Putamen (tissue), 1 donor: ENCODE measurements around the gene GNAS-AS1.

Source experiments
- DNase-seq: peaks from one replicate; pipeline ENCODE4 v3.0.0-alpha.2; 2016; ENCODE audit warnings: low spot score

GNAS-AS1 gene

DNA sequence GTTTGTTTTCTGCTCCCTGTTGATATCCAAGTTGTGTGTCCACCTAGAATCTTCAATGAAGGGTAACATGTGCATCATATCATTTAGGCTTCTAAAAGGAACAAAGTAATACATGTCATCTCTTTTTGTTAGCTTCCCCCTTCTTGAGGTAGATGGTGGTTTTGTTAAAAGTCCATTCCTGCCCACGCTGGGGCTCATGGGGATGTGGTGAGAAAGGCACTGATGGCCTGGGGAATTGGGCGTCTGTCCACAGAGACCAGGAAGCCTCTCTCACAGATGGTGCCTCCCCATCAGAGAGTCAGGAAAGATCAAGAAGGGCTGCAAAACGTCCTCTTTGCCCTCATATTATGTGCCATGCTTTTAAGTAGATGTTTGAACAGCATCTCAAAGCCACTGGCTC lies 34.3 kb upstream of the GNAS-AS1 start:
- DNase-seq, result no peak

DNA sequence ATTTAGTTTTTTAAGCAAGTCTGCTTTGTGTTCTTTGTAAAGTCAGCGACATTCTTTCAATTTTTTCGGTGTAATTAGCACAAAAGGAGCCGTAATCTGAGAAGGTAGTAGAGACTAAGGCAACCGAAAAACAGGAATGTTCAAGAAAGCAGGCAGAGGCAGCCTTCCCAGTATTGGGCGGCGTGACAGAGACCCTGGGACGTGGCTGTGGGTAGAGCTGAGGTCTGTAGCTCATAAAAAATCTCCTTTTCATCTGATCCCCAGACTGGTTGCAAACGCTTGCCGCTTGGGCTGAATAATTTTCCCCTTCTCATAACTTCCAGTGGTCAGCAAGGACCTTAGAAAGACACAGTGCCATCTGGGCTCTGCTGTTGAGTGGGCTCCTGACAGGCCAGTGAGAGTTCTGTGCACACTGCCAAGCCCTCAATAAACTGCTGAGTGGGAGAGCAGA lies 32.6 kb upstream of the GNAS-AS1 start:
- DNase-seq, result no peak

DNA sequence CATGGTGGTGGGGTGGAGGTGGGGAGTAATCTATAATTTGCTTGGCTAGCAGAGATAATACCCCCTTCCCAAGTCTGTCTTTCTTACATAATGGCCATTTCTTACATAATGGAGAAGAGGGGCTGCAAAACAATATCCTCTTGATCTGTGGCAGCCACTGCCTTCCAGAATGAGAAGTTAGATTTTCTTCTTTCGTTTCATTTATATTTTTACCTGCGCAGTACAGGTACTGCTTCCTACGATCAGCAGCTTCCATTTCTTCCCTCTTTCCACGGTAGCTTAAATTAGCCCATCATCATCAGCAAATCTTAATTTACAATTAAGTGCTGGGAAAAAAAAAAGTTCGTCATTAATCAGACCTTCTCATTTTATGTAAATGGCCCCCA lies 32.0 kb upstream of the GNAS-AS1 start:
- no peak for DNase-seq

DNA sequence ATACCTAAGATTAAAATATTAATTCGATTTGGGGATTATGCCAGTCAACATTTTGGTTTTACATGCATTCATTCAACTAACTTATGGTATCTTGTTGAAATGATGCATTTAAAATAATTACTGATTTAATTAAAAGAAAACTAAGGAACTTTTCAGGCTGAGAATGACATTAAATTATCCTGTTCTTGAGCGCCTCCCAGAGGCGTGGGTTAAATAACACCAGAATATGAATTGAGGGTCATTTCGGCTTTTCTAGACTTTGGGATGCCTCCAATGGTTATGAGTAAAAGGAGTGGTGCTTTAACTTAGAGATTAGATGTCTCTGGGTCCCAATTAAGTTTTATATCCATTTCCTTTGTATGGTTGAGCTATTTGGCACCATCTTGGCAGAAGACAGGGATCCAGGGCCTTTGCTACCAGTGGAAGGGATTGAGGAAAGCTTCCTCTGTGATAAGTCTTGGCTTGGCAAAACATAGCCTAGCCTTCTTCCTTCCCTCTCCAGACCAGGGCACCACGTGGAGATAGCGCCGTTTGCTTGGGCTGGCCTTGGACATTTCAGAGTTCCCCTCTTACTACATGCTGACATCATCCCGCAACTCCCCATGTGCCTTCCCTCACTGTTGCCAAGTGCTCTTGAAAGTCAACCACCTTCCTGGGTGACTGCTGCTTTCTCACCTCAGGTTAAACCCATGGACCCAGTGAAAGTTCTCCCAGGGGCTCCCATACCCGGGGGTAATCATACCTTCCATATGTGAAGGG lies 30.5 kb upstream of the GNAS-AS1 start:
- no peak for DNase-seq

DNA sequence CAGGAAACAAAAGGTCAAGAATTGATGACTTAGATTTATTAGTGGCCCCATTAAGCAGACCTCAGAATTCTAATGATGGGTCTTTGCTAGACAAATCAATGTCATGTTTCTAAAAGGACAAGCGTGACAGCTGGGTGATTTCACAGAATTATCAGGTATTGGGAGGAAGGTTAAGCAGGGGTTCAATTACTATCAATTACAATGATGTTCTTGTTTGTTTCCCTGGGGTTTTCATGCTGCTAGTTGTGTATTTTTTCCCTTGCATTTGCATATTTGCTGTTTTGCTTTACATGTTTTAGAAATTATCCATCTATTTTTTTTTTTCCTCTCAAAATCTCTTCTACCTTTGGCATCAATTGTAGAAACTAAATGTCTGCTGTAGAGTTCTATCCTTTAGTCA lies 29.7 kb upstream of the GNAS-AS1 start:
- DNase-seq, result no peak

DNA sequence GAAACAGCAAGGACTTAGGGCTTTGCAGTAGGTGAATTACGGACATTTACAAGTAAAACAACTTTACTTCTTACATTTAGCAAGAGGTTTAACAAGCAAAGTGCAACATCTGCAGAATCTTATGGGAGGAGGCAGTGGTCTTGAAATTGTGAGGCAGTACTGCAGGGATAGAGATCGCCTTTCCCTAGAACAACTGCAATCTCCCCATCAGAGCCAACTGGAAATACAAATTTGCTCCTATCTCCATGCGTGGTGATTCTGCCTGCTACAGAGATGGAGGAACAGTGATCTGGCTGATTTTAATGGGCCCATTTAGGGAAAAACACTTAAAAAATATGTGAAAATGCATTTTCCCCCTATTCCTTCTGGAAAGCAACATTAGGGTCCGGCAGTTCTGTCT lies 27.7 kb upstream of the GNAS-AS1 start:
- no peak for DNase-seq

DNA sequence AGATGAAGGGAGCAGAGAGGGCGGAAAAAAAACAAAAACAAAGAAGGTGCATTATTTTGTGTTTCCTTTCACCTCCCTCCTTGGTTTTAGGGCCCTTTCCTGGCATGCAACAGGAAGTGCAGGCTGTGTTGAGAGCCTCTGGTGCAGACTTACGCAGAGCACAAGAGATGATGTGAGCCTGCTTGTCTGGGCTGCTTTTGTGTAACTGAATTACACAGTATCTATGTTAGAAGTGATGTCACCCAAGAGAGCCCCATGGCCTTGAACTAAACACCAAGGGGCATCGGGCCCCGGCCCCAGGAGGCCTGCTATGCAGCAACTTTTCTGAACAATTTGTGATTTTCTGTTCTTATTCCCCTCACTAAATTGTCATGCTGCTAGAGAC lies 27.3 kb upstream of the GNAS-AS1 start:
- DNase-seq, result no peak

DNA sequence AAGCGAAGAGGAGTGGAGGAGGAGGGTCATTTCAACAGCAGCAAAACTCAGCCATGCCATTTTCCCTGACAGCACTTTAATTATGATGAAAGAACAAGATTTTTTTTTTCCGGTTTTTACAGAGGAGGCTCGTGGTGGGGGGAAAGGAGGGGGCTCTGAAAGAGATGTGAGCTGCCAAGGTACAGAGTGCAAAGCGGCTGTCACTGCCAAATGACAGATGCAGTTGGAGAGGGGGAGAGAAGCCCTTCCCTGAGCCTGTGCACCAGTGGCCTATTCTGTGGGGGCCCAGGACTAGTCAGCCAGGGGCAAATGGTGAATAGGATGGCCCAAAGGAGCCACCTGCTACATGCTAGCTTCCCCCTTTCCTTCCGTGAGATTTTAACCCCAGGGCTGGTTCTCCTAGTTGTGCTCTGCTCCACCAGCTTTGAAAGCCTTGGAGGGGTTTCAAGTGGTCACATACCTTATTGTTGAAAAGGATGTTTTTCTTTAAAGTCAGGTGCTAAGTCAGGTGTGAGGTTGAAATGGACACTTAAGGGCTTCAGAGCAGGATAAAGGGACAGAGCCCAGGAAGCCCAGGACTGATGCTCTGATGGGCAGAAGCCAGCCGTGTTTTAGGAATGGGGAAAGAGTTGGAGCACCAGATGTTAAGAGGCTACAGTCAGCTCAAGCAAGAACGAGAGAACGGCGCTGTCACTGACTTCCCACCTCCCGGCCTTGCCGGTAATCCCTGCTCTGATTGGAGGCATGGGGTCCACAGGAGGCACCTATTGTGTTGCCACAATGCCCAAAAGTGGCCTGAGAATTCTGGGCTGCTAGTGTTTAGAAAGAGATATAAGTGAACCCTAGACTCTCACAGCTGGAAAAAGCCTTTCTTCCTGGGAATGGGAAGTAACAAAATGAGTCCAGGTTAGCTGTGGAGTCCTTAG lies 26.6 kb upstream of the GNAS-AS1 start:
- DNase-seq, result no peak

DNA sequence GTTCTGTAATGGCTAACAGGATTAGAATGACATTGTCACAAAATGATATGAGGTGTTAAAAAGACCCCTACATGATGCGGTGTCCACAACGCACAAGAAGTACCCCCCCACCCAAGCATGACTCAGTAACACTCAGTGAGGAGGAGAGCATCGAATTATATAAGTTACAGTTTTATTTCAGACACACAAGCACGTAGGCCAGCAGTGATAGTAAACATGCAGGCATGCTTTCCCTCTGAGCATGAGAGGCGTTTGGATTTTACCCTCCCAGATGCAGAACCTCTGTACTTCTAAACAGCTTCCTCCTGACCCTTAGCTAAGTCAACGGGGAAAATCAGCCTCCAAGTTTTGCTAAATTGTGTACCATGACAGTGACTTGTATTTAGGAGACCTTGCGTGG lies 25.7 kb upstream of the GNAS-AS1 start:
- DNase-seq, result no peak

DNA sequence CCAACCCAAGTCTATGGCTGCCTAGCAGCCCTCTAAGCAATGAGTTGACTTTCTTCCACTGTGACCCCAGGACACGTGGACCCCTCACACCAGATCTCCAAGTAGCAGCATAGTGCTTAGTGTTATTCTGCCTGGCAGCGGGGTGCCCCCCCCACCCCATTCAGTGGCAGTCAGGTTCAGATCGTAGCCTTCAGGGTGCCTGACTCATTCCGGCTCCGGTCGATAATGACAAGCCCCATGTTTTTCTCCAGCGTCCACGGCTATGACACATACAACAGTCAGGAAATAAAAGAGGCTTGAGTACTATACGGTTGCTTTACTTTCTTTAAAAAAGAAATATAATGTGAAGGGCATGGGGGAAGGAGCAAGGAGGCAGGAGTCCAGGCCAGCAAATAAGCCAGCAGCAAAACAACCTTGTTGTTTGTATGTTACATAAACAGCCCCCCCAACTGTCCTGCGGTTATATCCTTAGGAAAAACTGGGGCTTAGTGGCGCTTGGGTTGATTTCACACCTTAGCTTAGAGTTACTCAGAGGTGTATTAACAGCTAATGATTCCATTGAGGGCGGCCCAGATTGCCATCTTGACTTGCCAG lies 24.9 kb upstream of the GNAS-AS1 start:
- no peak for DNase-seq

DNA sequence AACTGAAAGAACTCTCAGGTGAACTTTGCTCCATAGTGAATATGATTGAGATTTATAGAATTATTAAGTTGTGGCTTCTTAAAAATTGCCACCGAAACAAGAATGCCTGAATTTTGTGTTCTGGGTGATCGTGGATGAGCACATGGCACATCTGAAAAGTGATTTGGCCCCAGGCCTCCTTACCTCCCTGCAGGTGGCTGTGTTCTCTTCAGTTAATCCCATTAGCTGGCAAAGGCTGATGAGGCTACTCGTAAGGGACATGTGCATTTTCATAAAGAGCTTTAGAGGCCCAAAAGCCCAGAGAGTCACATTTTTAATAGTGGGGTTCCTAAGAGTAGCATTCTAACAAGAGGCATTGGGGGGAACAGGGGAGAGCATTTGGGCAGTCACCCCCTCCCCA lies 24.4 kb upstream of the GNAS-AS1 start:
- DNase-seq, result no peak

DNA sequence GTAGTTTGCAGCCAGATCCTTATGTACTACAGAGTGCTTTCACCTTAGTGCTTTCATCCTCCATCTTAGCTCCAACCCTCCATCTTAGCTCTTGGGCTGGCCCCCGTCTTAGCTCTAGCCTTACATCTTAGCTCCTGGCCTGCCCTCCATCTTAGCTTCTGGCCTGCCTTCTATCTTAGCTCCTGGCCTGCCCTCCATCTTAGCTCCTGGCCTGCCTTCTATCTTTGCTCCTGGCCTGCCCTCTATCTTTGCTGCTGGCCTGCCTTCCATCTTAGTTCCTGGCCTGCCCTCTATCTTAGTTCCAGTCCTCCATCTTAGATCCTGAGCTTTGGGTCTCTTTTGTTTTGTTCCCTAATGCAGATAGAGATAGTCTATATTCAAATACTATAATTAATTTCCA lies 23.8 kb upstream of the GNAS-AS1 start:
- DNase-seq, result no peak

DNA sequence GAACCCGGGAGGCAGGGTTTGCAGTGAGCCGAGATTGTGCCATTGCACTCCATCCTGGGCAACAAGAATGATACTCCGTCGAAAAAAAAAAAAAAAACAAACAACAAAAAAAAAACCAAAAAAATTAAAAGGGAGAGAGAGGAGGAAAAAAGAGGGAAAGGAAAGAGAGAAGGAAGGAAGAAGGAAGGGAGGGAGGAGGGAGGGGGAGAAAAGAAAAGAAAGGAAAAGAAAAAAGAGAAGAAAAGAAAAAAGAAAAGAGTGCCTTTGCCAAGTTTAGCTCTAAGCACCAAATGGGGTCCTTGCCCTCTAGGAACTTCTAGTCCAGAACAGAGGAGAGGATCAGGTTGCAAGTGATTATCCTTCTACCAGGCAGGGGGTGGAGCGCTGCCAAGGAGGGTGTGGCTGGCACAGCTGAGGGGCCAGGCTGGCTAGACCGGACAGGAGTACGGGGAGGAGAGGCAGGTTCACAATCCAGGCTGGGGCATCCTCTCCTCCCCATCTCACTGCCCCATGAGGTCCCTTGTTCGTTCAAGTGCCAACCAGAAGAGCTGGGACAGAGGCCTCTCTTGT lies 20.9 kb upstream of the GNAS-AS1 start:
- no peak for DNase-seq

DNA sequence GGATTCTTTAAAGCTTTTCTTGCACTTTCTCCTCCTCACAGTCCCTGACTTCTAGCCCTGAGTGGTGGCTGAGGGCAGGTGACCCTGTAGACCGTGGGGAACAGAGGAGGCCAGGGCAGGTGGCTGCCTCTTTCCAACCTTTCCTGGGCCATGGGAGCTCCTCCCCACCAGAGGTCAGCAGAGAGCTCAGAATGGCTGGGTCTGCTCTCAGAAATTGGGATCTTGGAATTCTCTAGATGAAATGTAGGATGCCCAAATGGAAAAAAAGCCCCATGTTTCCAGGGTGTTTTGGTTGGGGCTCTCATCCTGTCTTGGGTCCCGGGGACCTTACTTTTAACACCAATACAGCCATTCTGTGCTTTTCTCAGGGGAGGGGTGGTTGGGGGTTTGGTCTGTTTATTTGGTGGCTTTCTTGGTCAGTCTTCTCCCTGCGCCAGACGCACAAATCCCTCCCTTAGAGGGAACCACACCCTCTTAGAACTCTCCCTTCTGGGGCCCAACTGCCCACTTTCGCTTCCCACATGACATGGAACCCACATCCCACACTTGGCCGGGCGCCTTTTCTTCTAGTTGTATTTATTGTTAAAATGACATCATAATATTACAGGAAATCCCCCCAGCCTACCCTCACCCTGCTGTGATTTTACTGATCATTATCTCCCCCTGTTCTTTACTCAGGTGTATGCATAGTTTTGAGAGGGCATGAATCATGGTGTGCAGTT lies 19.8 kb upstream of the GNAS-AS1 start:
- no peak for DNase-seq

DNA sequence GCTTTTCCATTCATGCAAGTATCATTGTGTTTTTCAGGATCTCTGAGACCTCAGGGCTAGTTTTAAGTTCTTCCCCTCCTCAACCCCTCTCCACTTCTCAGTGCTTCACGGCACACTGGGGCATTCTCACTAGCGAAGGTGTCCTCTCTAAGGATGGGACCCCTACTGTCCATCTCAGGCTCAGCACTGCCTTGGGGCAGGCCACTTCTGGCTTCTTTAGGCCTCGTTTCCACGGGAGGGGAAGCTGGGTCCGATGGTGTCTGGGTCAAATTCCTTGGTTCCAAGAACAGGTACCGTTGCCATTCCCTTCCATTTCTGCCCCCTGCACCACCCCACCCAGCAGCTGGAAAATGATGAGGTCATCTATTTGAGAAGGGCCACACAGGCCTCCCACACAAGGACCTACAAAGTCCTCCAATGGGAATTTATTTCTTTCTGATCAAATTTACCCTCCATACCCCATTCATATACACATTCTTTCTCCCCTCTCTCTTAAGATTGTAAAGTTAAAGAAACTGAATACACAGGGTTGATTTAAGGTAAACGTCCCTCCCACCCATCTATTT lies 19.0 kb upstream of the GNAS-AS1 start:
- DNase-seq, result no peak

DNA sequence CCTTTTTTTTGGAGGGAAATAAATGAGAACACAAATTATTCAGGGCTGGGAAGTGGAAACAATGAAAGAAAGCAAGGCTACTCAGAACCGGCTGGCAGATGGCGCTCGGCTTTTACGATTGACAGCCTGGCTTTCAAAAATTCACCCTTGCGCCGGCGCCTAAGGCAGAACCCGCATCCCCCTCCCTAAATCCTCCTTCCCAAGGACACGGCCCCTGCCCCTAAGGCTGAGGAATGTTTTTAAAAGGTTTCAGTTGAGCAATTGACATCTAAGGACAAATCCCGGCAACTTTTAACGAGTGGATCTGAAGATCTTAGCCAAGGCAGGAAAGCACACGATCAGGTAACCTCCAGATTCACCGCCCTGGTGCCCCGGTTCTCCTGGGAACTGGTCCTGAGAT lies 18.1 kb upstream of the GNAS-AS1 start:
- no peak for DNase-seq

DNA sequence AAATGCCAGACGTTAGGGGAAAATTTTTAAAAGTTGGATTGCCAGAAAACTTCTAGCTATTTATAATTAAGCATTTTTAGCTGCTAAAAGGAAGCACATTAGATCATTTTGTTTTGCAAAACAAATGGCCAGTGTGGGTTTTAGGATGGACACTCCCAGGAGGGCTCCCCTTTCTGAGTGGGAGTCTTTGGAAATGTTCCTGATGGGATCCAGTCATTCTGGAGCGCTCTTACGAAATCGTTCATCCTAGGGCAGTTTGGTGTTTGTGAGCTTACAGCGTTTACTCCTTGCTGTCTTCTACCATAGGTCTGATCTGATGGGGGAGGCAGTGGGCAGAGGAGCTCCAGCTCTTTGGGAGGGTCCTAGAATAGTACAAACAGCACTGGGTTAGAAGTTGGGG lies 16.5 kb upstream of the GNAS-AS1 start:
- no peak for DNase-seq

DNA sequence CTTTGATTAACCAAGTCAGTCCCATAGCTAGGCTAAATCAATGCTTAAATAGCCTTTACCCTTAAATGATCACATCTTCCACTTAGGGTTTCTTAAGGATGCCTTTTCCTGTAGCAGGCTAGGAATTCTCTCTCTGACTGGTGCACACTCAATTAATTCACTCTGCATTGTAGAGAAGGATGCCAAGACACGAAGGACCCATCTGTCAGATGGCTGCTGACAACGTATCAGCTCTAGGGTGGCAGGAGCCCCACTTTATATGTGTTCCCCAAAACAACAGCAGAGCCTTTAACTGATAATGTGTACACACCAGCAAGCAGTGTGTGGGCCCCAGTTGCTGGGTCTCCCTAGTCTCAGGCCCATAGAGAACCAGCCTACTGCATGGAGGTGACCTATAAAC lies 15.1 kb upstream of the GNAS-AS1 start:
- DNase-seq, result no peak

DNA sequence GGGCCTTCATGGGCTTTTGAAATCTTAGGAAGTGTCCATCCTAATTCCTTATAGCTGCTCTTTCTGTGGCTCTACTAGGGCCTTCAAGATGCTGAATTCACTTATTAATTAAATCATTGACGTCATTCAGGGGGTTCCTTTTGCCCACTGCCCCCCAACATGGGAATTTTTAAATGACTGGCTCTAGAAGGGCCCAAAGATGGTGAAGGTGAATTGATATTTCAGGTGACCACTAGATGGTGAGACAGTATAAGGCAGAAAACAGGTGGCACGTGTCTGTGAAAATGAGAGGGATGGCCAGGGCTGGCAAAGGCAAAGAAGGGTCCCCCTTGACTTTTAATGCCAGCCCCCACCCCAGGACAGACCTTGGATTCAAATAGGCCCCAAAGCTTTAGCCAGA lies 13.6 kb upstream of the GNAS-AS1 start:
- DNase-seq, result no peak

DNA sequence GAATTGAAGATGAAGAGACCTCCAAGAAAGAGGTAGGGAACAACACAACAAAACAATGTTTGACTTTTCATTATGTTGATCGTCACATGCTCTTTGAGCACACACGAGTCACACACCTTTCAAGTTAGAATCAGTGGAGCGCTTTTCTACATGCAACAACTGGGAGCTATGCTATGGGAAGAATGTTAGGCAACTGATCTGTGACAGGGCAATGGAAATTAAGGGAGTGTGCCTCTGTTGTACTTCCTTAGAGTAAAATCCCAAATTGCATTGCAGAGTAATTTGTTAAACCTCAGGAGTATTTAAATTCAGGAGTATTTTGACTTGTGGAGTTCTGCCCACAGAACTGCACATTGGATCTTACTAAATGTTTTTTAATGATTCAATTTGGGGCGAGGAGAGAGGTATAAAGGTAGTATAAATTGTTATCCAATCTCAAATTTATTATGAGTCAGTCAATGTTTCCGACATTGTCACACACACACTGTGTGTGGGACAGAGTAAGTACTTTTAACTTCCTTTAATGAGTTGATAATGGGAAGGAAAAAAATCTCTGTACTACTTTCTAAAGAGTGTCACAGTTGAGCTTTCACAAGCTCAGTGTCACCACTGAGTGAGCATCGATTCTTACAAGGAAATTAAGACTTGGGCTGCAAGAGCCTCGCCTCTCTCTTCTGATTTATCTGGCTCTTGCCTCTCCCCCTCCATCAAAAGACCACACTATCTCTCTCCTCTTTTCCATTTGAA lies 12.5 kb upstream of the GNAS-AS1 start:
- DNase-seq, result no peak
